HFFc6 (cell line): Measurements from ENCODE around the gene KRT39. TPM values are rescaled to one million over a fixed set of nuclear protein-coding genes. Genes with fewer than 3 reads are reported as not detected.
A peak's percentile ranks its signal among the peaks of the same experiment; 100 is the strongest.

Experiments
- DNase-seq: peaks from one replicate; pipeline ENCODE4 v3.0.0-alpha.2; 2018
- H3K27ac Mint-ChIP-seq: 2 replicates; pipeline ENCODE4 v1.8.0; 2020; ENCODE audit warnings: mild to moderate bottlenecking, mixed read lengths
- H3K27me3 Mint-ChIP-seq: 2 replicates; pipeline ENCODE4 v1.8.0; 2021; ENCODE audit warnings: mild to moderate bottlenecking, moderate library complexity, mixed read lengths; ENCODE audit not compliant: insufficient read depth
- H3K36me3 Mint-ChIP-seq: 2 replicates; pipeline ENCODE4 v1.8.0; 2021; ENCODE audit warnings: low read depth, mixed read lengths
- H3K4me1 Mint-ChIP-seq: 2 replicates; pipeline ENCODE4 v1.8.0; 2020; ENCODE audit warnings: low read depth, mixed read lengths
- H3K4me3 Mint-ChIP-seq: 2 replicates; pipeline ENCODE4 v1.8.0; 2020; ENCODE audit warnings: mild to moderate bottlenecking, moderate library complexity, mixed read lengths
- H3K9me3 Mint-ChIP-seq: 2 replicates; pipeline ENCODE4 v1.8.0; 2020; ENCODE audit warnings: mild to moderate bottlenecking, mixed read lengths
- CTCF ChIP-seq: fragments of 200-600 bp; sonication (generic); IDR thresholded peaks from 2 replicates; pipeline ENCODE4 v1.5.0; 2021; ENCODE audit warnings: antibody characterized with exemption, mild to moderate bottlenecking
- total RNA-seq, 6 experiments: library from RNA; stranded (reverse); fragmentation: NEBNext Ultra II Directional; extraction: Animal tissue kit (Norgen Biotek cat#: 25700); gene quantifications; 2 replicates in 1 of 6; 3 replicates in 5 of 6; pipeline ENCODE4 v1.2.3, GENCODE V29; 2021

KRT39 gene
- total RNA-seq, 6 experiments from 2014 or later = not detected

- H3K27ac Mint-ChIP-seq = no peak overlapping the region
- no peak for DNase-seq
Observed at GRCh38 chr17:40967582-40967981, 834 bp upstream of the KRT39 start.

GRCh38 chr17:40963838-40964237 is 2.9 kb downstream of the KRT39 start:
- no peak overlapping the region for H3K27ac Mint-ChIP-seq
- peak; percentile 73 for TF ChIP-seq CTCF

More at GRCh38 chr17:40967582-40967981, 834 bp upstream of the KRT39 start:
- H3K4me1 Mint-ChIP-seq = peaks cover 8% of the 10 kb centered on the region
- no peaks in the 10 kb centered on the region for H3K27me3 Mint-ChIP-seq
- no peak for TF ChIP-seq CTCF
- H3K9me3 Mint-ChIP-seq = peaks cover 22% of the 10 kb centered on the region
- H3K4me3 Mint-ChIP-seq = no peak overlapping the region
- peaks cover 22% of the 10 kb centered on the region for H3K36me3 Mint-ChIP-seq

GRCh38 chr17:40962059-40962561 is 4.6 kb downstream of the KRT39 start:
- H3K27ac Mint-ChIP-seq = peak overlapping the region; percentile 18; the same call in 1 of the 2 replicates
- H3K4me3 Mint-ChIP-seq = no peak overlapping the region
- H3K27me3 Mint-ChIP-seq = no peaks in the 10 kb centered on the region
- no peak for TF ChIP-seq CTCF
- H3K36me3 Mint-ChIP-seq = peaks cover 22% of the 10 kb centered on the region
- peaks cover 54% of the 10 kb centered on the region for H3K4me1 Mint-ChIP-seq
- no peak for DNase-seq
- H3K9me3 Mint-ChIP-seq = peaks cover 22% of the 10 kb centered on the region

More at GRCh38 chr17:40963838-40964237, 2.9 kb downstream of the KRT39 start:
- H3K27me3 Mint-ChIP-seq = no peaks in the 10 kb centered on the region
- peaks cover 22% of the 10 kb centered on the region for H3K9me3 Mint-ChIP-seq
- no peak for DNase-seq
- peaks cover 22% of the 10 kb centered on the region for H3K36me3 Mint-ChIP-seq
- no peak overlapping the region for H3K4me3 Mint-ChIP-seq
- peaks cover 37% of the 10 kb centered on the region for H3K4me1 Mint-ChIP-seq

GRCh38 chr17:40961591-40961990 is 5.2 kb downstream of the KRT39 start:
- no peak for DNase-seq
- Mint-ChIP-seq H3K4me3 (no peak overlapping the region), H3K36me3 (peaks cover 22% of the 10 kb centered on the region), H3K4me1 (peaks cover 60% of the 10 kb centered on the region), H3K27me3 (no peaks in the 10 kb centered on the region), H3K27ac (no peak overlapping the region; the same call in 1 of the 2 replicates), H3K9me3 (peaks cover 18% of the 10 kb centered on the region)
- TF ChIP-seq CTCF = no peak

GRCh38 chr17:40960144-40960543 is 6.6 kb downstream of the KRT39 start:
- Mint-ChIP-seq H3K27ac (no peak overlapping the region), H3K4me3 (no peak overlapping the region), H3K36me3 (peaks cover 9% of the 10 kb centered on the region), H3K4me1 (peaks cover 66% of the 10 kb centered on the region), H3K9me3 (peaks cover 5% of the 10 kb centered on the region), H3K27me3 (no peaks in the 10 kb centered on the region)
- no peak for TF ChIP-seq CTCF
- no peak for DNase-seq
